Measurements from ENCODE around the gene RMDN2.

GRCh38 chr2:37947306-37947705 is 22.2 kb downstream of the RMDN2 start:
- TF ChIP-seq CTCF (IDR thresholded peaks at IDR 0.05), result no peak
- TF ChIP-seq EP300 (IDR thresholded peaks at IDR 0.05), result no peak
- TF ChIP-seq RFX5 (IDR thresholded peaks at IDR 0.05), result no peak
- TF ChIP-seq MAZ (IDR thresholded peaks at IDR 0.05; ENCODE audit: borderline replicate concordance, low read depth, low read length), result no peak
- TF ChIP-seq, protein P1, sequence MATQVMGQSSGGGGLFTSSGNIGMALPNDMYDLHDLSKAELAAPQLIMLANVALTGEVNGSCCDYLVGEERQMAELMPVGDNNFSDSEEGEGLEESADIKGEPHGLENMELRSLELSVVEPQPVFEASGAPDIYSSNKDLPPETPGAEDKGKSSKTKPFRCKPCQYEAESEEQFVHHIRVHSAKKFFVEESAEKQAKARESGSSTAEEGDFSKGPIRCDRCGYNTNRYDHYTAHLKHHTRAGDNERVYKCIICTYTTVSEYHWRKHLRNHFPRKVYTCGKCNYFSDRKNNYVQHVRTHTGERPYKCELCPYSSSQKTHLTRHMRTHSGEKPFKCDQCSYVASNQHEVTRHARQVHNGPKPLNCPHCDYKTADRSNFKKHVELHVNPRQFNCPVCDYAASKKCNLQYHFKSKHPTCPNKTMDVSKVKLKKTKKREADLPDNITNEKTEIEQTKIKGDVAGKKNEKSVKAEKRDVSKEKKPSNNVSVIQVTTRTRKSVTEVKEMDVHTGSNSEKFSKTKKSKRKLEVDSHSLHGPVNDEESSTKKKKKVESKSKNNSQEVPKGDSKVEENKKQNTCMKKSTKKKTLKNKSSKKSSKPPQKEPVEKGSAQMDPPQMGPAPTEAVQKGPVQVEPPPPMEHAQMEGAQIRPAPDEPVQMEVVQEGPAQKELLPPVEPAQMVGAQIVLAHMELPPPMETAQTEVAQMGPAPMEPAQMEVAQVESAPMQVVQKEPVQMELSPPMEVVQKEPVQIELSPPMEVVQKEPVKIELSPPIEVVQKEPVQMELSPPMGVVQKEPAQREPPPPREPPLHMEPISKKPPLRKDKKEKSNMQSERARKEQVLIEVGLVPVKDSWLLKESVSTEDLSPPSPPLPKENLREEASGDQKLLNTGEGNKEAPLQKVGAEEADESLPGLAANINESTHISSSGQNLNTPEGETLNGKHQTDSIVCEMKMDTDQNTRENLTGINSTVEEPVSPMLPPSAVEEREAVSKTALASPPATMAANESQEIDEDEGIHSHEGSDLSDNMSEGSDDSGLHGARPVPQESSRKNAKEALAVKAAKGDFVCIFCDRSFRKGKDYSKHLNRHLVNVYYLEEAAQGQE (IDR thresholded peaks at IDR 0.05), result no peak
- TF ChIP-seq POLR2A (IDR thresholded peaks at IDR 0.05; ENCODE audit: low read length), result no peak
- TF ChIP-seq CEBPB (IDR thresholded peaks at IDR 0.05), result no peak
- TF ChIP-seq CHD2 (IDR thresholded peaks at IDR 0.05; ENCODE audit: low read length, partially characterized antibody), result no peak
- no peak for TF ChIP-seq SMC3 (IDR thresholded peaks at IDR 0.05)
- no peak for TF ChIP-seq RAD21 (conservative IDR thresholded peaks at IDR 0.05 in 1 of 2, IDR thresholded peaks at IDR 0.05 in 1 of 2)
- TF ChIP-seq ZNF302 (CRISPR knock-in tag; IDR thresholded peaks at IDR 0.05), result no peak
- no peak for TF ChIP-seq CHD4 (IDR thresholded peaks at IDR 0.05; ENCODE audit: borderline replicate concordance)
- no peak for TF ChIP-seq FOSL2 (IDR thresholded peaks at IDR 0.05)
- TF ChIP-seq FOSL2 (CRISPR knock-in tag; IDR thresholded peaks at IDR 0.05), result no peak
- no peak for TF ChIP-seq JUNB (IDR thresholded peaks at IDR 0.05)
